Omental fat pad (tissue), 4 donors: ENCODE results near the gene ANKRD40CL. TPM values are rescaled to one million over a fixed set of nuclear protein-coding genes. Genes with fewer than 3 reads are reported as not detected.

ENCODE experiments used
- ATAC-seq: fragments of 150-250 bp; one replicate; pipeline ENCODE4 v1.9.1; 2016; ENCODE audit warnings: mild to moderate bottlenecking, moderate library complexity; ENCODE audit not compliant: low FRiP score
- DNase-seq: peaks from one replicate; pipeline ENCODE4 v3.0.0-alpha.2; 2019; ENCODE audit warnings: low spot score
- total RNA-seq, 4 donors: library from RNA; depleted of rRNA; stranded (reverse); fragments of >200 nt; gene quantifications; one replicate each; pipeline ENCODE4 v1.1.0, GENCODE V29; 2016
- TF ChIP-seq, protein P1 (sequence below), 3 donors: fragments of 450-650 bp; IDR thresholded peaks; one replicate each; pipeline ENCODE4 v1.5.1; 2016 to 2017; ENCODE audit warnings: antibody characterized with exemption in 3 of 3, mild to moderate bottlenecking in 3 of 3, moderate library complexity in 2 of 3

Gene ANKRD40CL
- total RNA-seq, 4 donors from 2014 or later, result not detected

DNA sequence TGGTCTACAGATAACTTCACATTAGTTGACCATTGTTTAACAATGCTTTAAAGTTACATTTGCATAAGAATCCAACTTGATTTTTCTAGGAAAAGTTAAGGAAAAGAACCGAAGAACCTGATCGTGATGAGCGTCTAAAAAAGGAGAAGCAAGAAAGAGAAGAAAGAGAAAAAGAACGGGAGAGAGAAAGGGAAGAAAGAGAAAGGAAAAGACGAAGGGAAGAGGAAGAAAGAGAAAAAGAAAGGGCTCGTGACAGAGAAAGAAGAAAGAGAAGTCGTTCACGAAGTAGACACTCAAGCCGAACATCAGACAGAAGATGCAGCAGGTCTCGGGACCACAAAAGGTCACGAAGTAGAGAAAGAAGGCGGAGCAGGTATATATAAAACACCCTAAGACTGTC lies 21.7 kb downstream of the ANKRD40CL start:
- TF ChIP-seq, protein P1, sequence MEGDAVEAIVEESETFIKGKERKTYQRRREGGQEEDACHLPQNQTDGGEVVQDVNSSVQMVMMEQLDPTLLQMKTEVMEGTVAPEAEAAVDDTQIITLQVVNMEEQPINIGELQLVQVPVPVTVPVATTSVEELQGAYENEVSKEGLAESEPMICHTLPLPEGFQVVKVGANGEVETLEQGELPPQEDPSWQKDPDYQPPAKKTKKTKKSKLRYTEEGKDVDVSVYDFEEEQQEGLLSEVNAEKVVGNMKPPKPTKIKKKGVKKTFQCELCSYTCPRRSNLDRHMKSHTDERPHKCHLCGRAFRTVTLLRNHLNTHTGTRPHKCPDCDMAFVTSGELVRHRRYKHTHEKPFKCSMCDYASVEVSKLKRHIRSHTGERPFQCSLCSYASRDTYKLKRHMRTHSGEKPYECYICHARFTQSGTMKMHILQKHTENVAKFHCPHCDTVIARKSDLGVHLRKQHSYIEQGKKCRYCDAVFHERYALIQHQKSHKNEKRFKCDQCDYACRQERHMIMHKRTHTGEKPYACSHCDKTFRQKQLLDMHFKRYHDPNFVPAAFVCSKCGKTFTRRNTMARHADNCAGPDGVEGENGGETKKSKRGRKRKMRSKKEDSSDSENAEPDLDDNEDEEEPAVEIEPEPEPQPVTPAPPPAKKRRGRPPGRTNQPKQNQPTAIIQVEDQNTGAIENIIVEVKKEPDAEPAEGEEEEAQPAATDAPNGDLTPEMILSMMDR (IDR thresholded peaks at IDR 0.05), result no peak
- ATAC-seq (no peak), DNase-seq (no peak)

DNA sequence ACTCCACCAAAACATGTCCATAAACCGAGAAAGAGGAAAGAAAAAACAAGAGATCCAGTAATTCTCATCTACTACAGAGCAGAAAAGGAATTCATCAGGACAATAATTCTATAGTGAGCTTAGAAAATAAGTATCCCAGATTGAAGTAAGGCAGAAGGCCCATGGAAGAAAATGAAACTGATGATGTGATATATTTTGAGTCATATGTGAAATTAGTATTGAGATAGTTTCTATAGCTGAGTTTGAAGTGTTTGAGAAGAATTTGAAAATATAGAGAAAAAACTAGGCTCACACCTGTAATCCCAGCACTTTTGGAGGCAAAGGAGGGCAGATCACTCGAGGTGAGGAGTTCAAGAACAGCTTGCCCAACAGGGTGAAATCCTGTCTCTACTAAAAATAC lies 28.2 kb downstream of the ANKRD40CL start:
- DNase-seq, result no peak
- TF ChIP-seq, protein P1 (IDR thresholded peaks at IDR 0.05), result no peak
- ATAC-seq, result no peak

DNA sequence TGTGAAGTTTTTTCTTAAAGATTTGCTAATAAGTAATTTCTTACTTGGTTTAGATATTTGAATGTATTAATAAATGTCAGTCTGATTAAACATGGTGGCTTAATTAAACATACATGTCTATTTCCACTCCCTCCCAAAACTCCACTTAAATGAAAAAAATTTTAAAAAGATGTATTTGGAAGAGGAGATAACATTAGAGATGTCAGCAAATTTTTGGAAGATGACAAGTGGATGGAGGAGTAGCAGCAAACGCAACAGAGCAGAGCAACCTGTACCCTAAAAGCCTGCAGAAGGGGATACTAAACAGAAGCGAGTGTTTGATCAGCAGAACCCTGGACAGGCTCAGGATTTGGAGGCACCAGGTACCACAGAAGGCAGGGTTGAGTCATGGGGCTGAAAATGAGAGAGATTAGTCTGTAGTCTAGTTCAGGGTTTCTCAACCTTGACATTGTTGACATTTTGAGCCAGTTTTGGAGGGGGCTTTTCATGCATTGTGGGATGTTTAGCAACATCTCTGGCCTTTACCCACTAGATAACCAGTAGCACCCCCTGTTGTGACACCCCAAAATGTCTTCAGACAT lies 30.1 kb downstream of the ANKRD40CL start:
- DNase-seq (no peak), ATAC-seq (no peak)
- TF ChIP-seq, protein P1 (IDR thresholded peaks at IDR 0.05), result no peak

DNA sequence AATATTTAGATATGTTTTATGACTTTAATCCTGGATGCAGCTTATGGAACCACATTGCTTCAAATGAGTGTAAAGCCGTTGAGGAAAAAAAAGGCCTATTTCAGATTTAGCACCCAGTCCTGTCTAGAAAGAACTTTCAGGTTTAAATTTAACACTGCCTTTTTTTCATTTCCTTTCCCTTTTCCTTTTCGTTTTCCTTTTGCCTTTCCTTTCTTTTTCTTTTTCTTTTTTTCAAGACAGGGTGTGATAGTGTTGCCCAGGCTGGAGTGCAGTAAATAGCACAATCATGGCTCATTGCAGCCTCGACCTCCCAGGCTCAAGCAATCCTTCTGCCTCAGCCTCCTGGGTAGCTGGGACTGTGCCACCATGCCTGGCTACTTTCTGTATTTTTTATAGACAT lies 32.0 kb downstream of the ANKRD40CL start:
- TF ChIP-seq, protein P1 (IDR thresholded peaks at IDR 0.05), result no peak
- ATAC-seq (no peak), DNase-seq (no peak)

DNA sequence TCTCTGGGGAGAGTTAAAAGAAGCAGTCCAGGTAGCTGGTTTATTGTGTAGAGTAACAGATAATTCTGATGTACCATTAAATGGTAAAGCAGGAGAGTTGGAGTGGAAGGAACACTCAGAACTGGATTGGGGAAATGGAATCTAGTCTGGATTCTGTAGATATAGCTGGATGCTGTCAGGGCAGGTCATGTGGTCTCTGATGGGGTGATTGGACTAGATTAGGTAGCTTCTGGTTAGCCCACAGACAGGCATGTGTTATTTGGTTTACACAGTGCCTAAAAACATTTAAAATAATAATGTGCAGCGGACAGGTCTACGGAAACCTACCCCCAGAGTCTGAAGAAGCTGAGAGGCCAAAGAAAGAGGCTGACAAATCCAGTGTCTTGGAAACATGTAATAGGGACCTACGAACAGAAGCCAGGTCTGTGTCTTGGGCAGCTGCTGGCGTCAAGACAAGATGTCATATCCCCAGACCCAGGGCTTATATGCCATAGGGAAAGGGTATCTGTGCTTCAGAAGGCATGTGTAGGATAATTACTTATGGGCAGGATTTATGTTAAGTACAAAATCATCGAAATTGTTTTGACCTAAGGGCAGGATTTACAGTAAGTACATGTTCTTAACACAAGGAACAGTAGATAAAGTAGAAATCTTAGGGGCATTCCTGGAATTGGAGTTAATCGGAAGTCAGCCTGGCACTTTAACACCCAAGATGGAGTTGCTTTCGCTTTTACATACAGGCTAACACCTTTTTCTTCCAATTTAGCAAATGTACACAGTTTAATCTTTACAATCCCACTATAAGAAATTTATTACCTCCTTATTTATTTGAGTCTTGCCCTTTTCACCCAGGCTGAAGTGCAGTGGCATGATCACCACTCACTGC lies 35.5 kb downstream of the ANKRD40CL start:
- no peak for ATAC-seq
- TF ChIP-seq, protein P1 (IDR thresholded peaks at IDR 0.05), result no peak
- no peak for DNase-seq

DNA sequence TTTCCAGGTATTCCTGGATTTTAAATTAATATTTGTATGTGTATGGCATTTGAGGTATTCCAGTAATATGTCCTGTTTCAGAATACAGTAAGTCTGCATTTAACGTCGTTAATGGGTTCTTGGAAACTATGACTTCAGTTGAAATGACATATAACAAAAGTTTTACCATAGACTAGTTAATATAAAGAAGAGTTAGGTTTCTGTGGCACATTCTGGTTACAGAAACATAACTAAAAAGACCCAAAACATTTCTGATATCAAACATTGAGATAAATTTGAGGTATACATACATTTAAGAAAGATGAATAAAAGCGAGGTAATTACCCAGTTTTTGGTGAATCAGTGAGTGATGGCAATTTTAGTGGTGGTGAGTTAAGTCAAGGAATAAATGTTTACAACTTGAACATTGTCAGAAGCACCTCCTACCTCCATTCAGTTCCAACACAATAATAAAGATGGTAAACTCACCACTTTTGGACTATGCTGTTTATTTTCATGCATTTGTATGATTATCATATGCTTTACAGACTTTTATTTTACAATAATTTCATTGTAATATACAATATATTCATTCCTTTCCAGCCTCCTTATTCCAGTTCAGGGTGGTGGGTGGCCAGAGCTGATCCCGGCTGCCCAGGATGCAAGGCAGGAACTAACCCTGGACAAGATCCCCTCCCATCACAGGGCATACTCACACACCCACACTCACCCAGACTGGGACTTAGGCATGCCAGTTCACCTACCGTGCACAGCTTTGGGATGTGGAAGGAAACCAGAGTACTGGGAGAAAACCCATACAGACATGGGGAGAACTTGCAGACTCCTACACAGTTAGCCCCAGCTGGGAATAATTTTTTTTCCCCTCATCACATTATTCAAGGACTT lies 38.2 kb downstream of the ANKRD40CL start:
- TF ChIP-seq, protein P1 (IDR thresholded peaks at IDR 0.05), result no peak
- DNase-seq, result no peak
- ATAC-seq, result no peak
